GM18951 (cell line): Measurements from ENCODE around the gene GPR156.
"Not testable (repeated sequence)": the region's sequence is repeated elsewhere in the genome, so short reads cannot be mapped to it uniquely, and the experiment has no call there.

ENCODE experiments used
- POLR2A ChIP-seq: IDR thresholded peaks from 4 replicates; pipeline ENCODE4 v1.6.1; 2011; ENCODE audit warnings: mild to moderate bottlenecking; ENCODE audit not compliant: insufficient read length, insufficient read depth; ENCODE audit errors: extremely low read depth
- in situ Hi-C: fragments of 300-500 bp; cut with MboI; formaldehyde crosslinking; loops from one replicate; pipeline ENCODE4 v1.12.0; 2022; ENCODE audit warnings: low sequenced_read_pairs, mixed read lengths, inconsistent platforms; ENCODE audit not compliant: unreplicated experiment

Gene GPR156

GRCh38 chr3:120244834-120245225, 40.2 kb downstream of the GPR156 start:
- TF ChIP-seq POLR2A, result no peak
- in situ Hi-C loops, result loop anchor here (5.0 to 10.0 kb wide), 2 partner anchors 162 to 550 kb away; no protein-coding TSS in a partner anchor

GRCh38 chr3:120239644-120240043, 45.4 kb downstream of the GPR156 start:
- TF ChIP-seq POLR2A, result no peak
- in situ Hi-C loops, result loop anchor here (5.0 to 10.0 kb wide), 2 partner anchors 168 to 555 kb away; no protein-coding TSS in a partner anchor

- no peak for TF ChIP-seq POLR2A
- in situ Hi-C loops, result no loop called here
These were observed 57.2 kb downstream of the GPR156 start for GRCh38 chr3:120227710-120228347.

GRCh38 chr3:120224237-120224636, 60.8 kb downstream of the GPR156 start:
- TF ChIP-seq POLR2A, result no peak
- in situ Hi-C loops, result no loop called here

GRCh38 chr3:120218981-120219380, 66.0 kb downstream of the GPR156 start:
- TF ChIP-seq POLR2A, result no peak

GRCh38 chr3:120216633-120217032, 68.4 kb downstream of the GPR156 start:
- in situ Hi-C loops, result not testable (repeated sequence)

More at GRCh38 chr3:120218981-120219380, 66.0 kb downstream of the GPR156 start:
- in situ Hi-C loops, result no loop called here

- in situ Hi-C loops, result no loop called here
- TF ChIP-seq POLR2A, result no peak
These were observed 70.8 kb downstream of the GPR156 start for GRCh38 chr3:120214176-120214575.

- TF ChIP-seq POLR2A, result no peak
- in situ Hi-C loops, result no loop called here
These were observed 72.5 kb downstream of the GPR156 start for GRCh38 chr3:120212505-120212904.

- TF ChIP-seq POLR2A, result no peak
- in situ Hi-C loops, result no loop called here
These were observed 75.6 kb downstream of the GPR156 start for GRCh38 chr3:120209425-120209824.

GRCh38 chr3:120204338-120204737, 80.7 kb downstream of the GPR156 start:
- in situ Hi-C loops, result no loop called here
- no peak for TF ChIP-seq POLR2A

GRCh38 chr3:120203621-120204020, 81.4 kb downstream of the GPR156 start:
- in situ Hi-C loops, result no loop called here
- no peak for TF ChIP-seq POLR2A

- TF ChIP-seq POLR2A, result no peak
- in situ Hi-C loops, result no loop called here
These were observed 82.0 kb downstream of the GPR156 start for GRCh38 chr3:120203016-120203415.

- TF ChIP-seq POLR2A, result no peak
- in situ Hi-C loops, result no loop called here
These were observed 82.7 kb downstream of the GPR156 start for GRCh38 chr3:120202363-120202762.

GRCh38 chr3:120200493-120201235, 84.4 kb downstream of the GPR156 start:
- no peak for TF ChIP-seq POLR2A
- in situ Hi-C loops, result no loop called here
